WTC11 (cell line): Measurements from ENCODE around the gene CDRT4. TPM values are rescaled to one million over a fixed set of nuclear protein-coding genes. Genes with fewer than 3 reads are reported as not detected.

Experiments used
- ATAC-seq: fragments of 200-7000 bp; cut with Tn5 transposase; 2 replicates; pipeline ENCODE4 v1.10.0; 2021; ENCODE audit warnings: mild to moderate bottlenecking, moderate library complexity
- CTCF ChIA-PET: fragments of 300-600 bp; sonication (Branson Sonifier 250); formaldehyde crosslinking; loops from one replicate; lab custom pipeline; 2021; ENCODE audit warnings: antibody characterized with exemption; lab: Charles Lee
- POLR2A ChIA-PET: fragments of 350-600 bp; sonication (Branson Sonifier 250); formaldehyde crosslinking; loops from one replicate; lab custom pipeline; 2021; ENCODE audit warnings: antibody characterized with exemption; lab: Charles Lee
- DNase-seq: peaks from one replicate; pipeline ENCODE4 v3.0.0; 2021; ENCODE audit warnings: low spot score
- H3K27ac Mint-ChIP-seq: 2 replicates; pipeline ENCODE4 v1.8.0; 2021; ENCODE audit warnings: mixed read lengths
- H3K27me3 Mint-ChIP-seq: 2 replicates; pipeline ENCODE4 v1.8.0; 2021; ENCODE audit warnings: low read depth, mild to moderate bottlenecking, moderate library complexity, mixed read lengths
- H3K36me3 Mint-ChIP-seq: 2 replicates; pipeline ENCODE4 v1.8.0; 2021; ENCODE audit warnings: mixed read lengths
- H3K4me1 Mint-ChIP-seq: 2 replicates; pipeline ENCODE4 v1.8.0; 2022; ENCODE audit warnings: mixed read lengths
- H3K4me3 Mint-ChIP-seq: 2 replicates; pipeline ENCODE4 v1.8.0; 2021; ENCODE audit warnings: mild to moderate bottlenecking, moderate library complexity, mixed read lengths
- H3K9me3 Mint-ChIP-seq: 2 replicates; pipeline ENCODE4 v1.8.0; 2021; ENCODE audit warnings: mixed read lengths
- HMGA2 ChIP-seq: fragments of 250-450 bp; sonication (Bioruptor Pico); IDR thresholded peaks from 2 replicates; pipeline ENCODE4 v1.4.0; 2021; ENCODE audit warnings: mild to moderate bottlenecking, moderate library complexity
- IRF2 ChIP-seq: sonication (generic); formaldehyde crosslinking; IDR thresholded peaks from 2 replicates; pipeline ENCODE4 v1.8.0; 2022; ENCODE audit warnings: low read depth, missing genetic modification reagents, borderline replicate concordance
- KAT7 ChIP-seq: sonication (generic); formaldehyde crosslinking; IDR thresholded peaks from 2 replicates; pipeline ENCODE4 v1.8.1; 2023; ENCODE audit warnings: missing genetic modification reagents, mild to moderate bottlenecking, borderline replicate concordance
- NFE2L1 ChIP-seq: sonication (generic); formaldehyde crosslinking; IDR thresholded peaks from 2 replicates; pipeline ENCODE4 v1.8.1; 2023; ENCODE audit warnings: missing genetic modification reagents
- NR2C2 ChIP-seq: sonication (generic); formaldehyde crosslinking; IDR thresholded peaks from 2 replicates; pipeline ENCODE4 v1.8.0; 2022; ENCODE audit warnings: mild to moderate bottlenecking, missing genetic modification reagents
- OVOL2 ChIP-seq: fragments of 250-450 bp; sonication (Bioruptor Pico); IDR thresholded peaks from 2 replicates; pipeline ENCODE4 v1.9.0; 2021; ENCODE audit warnings: mild to moderate bottlenecking, borderline replicate concordance
- SOX15 ChIP-seq: fragments of 250-450 bp; sonication (Bioruptor Pico); IDR thresholded peaks from 2 replicates; pipeline ENCODE4 v1.9.0; 2021; ENCODE audit warnings: mild to moderate bottlenecking
- TEAD4 ChIP-seq: sonication (generic); formaldehyde crosslinking; IDR thresholded peaks from 2 replicates; pipeline ENCODE4 v1.8.0; 2022; ENCODE audit warnings: mild to moderate bottlenecking, missing genetic modification reagents
- ZNF317 ChIP-seq: sonication (generic); formaldehyde crosslinking; IDR thresholded peaks from 2 replicates; pipeline ENCODE4 v1.8.1; 2023; ENCODE audit warnings: low read depth, mild to moderate bottlenecking, moderate library complexity, missing genetic modification reagents, borderline replicate concordance
- ZNF416 ChIP-seq: fragments of 250-450 bp; sonication (Bioruptor Pico); IDR thresholded peaks from 2 replicates; pipeline ENCODE4 v1.9.0; 2021; ENCODE audit warnings: mild to moderate bottlenecking, inconsistent platforms
- ZNF671 ChIP-seq: fragments of 250-450 bp; sonication (Bioruptor Pico); IDR thresholded peaks from 2 replicates; pipeline ENCODE4 v1.8.0; 2021; ENCODE audit warnings: mild to moderate bottlenecking
- total RNA-seq: library from RNA; stranded (reverse); gene quantifications from 3 replicates; pipeline ENCODE4 v1.2.3, GENCODE V29; 2021
- TF ChIP-seq, protein P1 (sequence below): sonication (generic); formaldehyde crosslinking; IDR thresholded peaks from 2 replicates; pipeline ENCODE4 v1.8.0; 2023; ENCODE audit warnings: mild to moderate bottlenecking, missing genetic modification reagents
- TF ChIP-seq, protein P2 (sequence below): sonication (generic); formaldehyde crosslinking; conservative IDR thresholded peaks from 2 replicates; pipeline ENCODE4 v1.8.1; 2022; ENCODE audit warnings: mild to moderate bottlenecking, missing genetic modification reagents
- TF ChIP-seq, protein P3 (sequence below): sonication (generic); formaldehyde crosslinking; IDR thresholded peaks from 2 replicates; pipeline ENCODE4 v1.8.0; 2022; ENCODE audit warnings: mild to moderate bottlenecking, missing genetic modification reagents
- TF ChIP-seq, protein P4 (sequence below): sonication (generic); formaldehyde crosslinking; IDR thresholded peaks from 2 replicates; pipeline ENCODE4 v1.8.1; 2023; ENCODE audit warnings: mild to moderate bottlenecking, missing genetic modification reagents, moderate library complexity
- TF ChIP-seq, protein P5 (sequence below): sonication (generic); formaldehyde crosslinking; IDR thresholded peaks from 2 replicates; pipeline ENCODE4 v1.8.1; 2023; ENCODE audit warnings: mild to moderate bottlenecking, moderate library complexity, missing genetic modification reagents
- TF ChIP-seq, protein P6 (sequence below): sonication (generic); formaldehyde crosslinking; IDR thresholded peaks from 2 replicates; pipeline ENCODE4 v1.8.1; 2022; ENCODE audit warnings: low read depth, mild to moderate bottlenecking, moderate library complexity, missing genetic modification reagents, borderline replicate concordance
- TF ChIP-seq, protein P7 (sequence below): sonication (generic); formaldehyde crosslinking; IDR thresholded peaks from 2 replicates; pipeline ENCODE4 v1.8.1; 2023; ENCODE audit warnings: mild to moderate bottlenecking, missing genetic modification reagents
- TF ChIP-seq, protein P8 (sequence below): fragments of 250-450 bp; sonication (Bioruptor Pico); conservative IDR thresholded peaks from 2 replicates; pipeline ENCODE4 v1.9.0; 2021; ENCODE audit warnings: mild to moderate bottlenecking

Gene CDRT4
- total RNA-seq, 1 experiment from 2014 or later, result 4.9 TPM

DNA sequence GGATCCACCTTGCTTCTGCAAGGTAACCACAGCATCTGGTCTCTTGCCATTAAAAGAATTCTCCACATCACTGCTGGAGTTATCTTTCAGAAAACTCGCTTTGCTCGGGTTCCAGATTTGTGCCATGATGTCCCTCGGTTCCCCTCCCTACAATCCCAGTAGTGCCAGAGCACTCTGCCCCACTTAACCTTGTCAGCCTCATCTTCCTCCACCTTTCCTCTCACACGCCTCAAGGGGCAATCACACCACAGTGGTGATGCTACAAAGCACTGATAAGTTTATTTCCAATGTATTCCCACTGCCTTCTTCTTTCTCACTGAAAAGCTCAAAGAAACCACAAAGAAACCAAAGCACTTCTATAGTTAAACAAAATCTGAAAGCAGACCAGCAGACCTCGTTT lies 11.4 kb upstream of the CDRT4 start:
- POLR2A ChIA-PET, result no interaction called here
- no peaks in the 10 kb centered on the region for H3K27me3 Mint-ChIP-seq
- H3K36me3 Mint-ChIP-seq, result peaks cover 25% of the 10 kb centered on the region
- DNase-seq (no peak), ATAC-seq (no peak)
- peaks cover 6% of the 10 kb centered on the region for H3K4me1 Mint-ChIP-seq
- CTCF ChIA-PET, result interaction anchor here (0.8 kb wide), 1 partner anchor 24 kb away, joined by 3 read pairs; no protein-coding TSS in a partner anchor
- TF ChIP-seq KAT7, result no peak
- TF ChIP-seq NR2C2 (CRISPR knock-in tag), result no peak
- TF ChIP-seq, protein P1, sequence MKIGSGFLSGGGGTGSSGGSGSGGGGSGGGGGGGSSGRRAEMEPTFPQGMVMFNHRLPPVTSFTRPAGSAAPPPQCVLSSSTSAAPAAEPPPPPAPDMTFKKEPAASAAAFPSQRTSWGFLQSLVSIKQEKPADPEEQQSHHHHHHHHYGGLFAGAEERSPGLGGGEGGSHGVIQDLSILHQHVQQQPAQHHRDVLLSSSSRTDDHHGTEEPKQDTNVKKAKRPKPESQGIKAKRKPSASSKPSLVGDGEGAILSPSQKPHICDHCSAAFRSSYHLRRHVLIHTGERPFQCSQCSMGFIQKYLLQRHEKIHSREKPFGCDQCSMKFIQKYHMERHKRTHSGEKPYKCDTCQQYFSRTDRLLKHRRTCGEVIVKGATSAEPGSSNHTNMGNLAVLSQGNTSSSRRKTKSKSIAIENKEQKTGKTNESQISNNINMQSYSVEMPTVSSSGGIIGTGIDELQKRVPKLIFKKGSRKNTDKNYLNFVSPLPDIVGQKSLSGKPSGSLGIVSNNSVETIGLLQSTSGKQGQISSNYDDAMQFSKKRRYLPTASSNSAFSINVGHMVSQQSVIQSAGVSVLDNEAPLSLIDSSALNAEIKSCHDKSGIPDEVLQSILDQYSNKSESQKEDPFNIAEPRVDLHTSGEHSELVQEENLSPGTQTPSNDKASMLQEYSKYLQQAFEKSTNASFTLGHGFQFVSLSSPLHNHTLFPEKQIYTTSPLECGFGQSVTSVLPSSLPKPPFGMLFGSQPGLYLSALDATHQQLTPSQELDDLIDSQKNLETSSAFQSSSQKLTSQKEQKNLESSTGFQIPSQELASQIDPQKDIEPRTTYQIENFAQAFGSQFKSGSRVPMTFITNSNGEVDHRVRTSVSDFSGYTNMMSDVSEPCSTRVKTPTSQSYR (CRISPR knock-in tag), result no peak
- no peak for TF ChIP-seq IRF2
- TF ChIP-seq, protein P2, sequence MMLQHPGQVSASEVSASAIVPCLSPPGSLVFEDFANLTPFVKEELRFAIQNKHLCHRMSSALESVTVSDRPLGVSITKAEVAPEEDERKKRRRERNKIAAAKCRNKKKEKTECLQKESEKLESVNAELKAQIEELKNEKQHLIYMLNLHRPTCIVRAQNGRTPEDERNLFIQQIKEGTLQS, result no peak
- TF ChIP-seq ZNF416 (CRISPR knock-in tag), result no peak
- no peak for TF ChIP-seq OVOL2 (CRISPR knock-in tag)
- TF ChIP-seq, protein P3, sequence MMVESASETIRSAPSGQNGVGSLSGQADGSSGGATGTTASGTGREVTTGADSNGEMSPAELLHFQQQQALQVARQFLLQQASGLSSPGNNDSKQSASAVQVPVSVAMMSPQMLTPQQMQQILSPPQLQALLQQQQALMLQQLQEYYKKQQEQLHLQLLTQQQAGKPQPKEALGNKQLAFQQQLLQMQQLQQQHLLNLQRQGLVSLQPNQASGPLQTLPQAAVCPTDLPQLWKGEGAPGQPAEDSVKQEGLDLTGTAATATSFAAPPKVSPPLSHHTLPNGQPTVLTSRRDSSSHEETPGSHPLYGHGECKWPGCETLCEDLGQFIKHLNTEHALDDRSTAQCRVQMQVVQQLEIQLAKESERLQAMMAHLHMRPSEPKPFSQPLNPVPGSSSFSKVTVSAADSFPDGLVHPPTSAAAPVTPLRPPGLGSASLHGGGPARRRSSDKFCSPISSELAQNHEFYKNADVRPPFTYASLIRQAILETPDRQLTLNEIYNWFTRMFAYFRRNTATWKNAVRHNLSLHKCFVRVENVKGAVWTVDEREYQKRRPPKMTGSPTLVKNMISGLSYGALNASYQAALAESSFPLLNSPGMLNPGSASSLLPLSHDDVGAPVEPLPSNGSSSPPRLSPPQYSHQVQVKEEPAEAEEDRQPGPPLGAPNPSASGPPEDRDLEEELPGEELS (CRISPR knock-in tag), result no peak
- TF ChIP-seq, all 79 proteins: peak for 0
- Mint-ChIP-seq H3K4me3 (no peak overlapping the region), H3K9me3 (no peaks in the 10 kb centered on the region), H3K27ac (no peak overlapping the region; the same call in 1 of the 2 replicates)

DNA sequence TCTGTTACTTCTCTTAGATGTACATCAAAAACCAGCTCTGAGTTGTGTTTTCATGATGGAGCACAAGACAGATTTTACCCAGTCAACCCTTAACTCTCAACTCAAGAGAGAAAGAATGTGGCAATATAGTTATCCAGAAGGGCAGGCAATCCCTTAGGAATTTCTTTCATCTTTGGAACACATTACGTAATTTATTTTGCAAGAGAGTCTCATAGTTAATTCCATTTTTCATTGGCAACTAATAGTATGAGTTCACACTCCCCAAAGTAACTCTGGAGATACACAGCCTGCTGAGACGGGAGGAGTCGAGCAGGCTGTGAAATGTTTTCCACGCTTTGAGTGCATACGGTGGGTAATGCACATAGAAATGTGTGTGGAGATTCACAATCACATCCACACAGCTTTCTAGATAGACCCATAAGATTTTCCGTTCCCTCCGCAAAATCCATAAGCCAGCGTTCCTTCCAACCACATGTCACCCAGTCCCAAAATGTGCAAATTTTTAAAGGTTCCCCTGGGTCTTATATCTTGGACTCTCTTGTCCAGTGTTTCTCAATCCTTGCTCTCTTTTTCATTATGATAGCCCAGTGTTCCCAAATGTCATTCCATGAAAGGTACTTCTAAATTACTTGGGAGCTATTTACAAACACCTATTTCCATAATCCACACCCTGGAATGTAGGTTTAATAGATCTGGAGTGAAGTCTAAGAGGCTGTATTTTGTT lies 8.4 kb upstream of the CDRT4 start:
- Mint-ChIP-seq H3K4me1 (peaks cover 16% of the 10 kb centered on the region), H3K27me3 (no peaks in the 10 kb centered on the region), H3K9me3 (no peaks in the 10 kb centered on the region), H3K27ac (no peak overlapping the region; the same call in 1 of the 2 replicates), H3K36me3 (peaks cover 22% of the 10 kb centered on the region), H3K4me3 (no peak overlapping the region)
- ATAC-seq (no peak), DNase-seq (no peak)
- POLR2A ChIA-PET, result no interaction called here
- CTCF ChIA-PET, result no interaction called here
- TF ChIP-seq ZNF317 (CRISPR knock-in tag) (no peak), HMGA2 (no peak), ZNF671 (CRISPR knock-in tag) (no peak), TEAD4 (CRISPR knock-in tag) (no peak), NFE2L1 (CRISPR knock-in tag) (no peak), SOX15 (CRISPR knock-in tag) (no peak)
- TF ChIP-seq, protein P4, sequence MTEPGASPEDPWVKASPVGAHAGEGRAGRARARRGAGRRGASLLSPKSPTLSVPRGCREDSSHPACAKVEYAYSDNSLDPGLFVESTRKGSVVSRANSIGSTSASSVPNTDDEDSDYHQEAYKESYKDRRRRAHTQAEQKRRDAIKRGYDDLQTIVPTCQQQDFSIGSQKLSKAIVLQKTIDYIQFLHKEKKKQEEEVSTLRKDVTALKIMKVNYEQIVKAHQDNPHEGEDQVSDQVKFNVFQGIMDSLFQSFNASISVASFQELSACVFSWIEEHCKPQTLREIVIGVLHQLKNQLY (CRISPR knock-in tag), result no peak
- TF ChIP-seq, protein P5, sequence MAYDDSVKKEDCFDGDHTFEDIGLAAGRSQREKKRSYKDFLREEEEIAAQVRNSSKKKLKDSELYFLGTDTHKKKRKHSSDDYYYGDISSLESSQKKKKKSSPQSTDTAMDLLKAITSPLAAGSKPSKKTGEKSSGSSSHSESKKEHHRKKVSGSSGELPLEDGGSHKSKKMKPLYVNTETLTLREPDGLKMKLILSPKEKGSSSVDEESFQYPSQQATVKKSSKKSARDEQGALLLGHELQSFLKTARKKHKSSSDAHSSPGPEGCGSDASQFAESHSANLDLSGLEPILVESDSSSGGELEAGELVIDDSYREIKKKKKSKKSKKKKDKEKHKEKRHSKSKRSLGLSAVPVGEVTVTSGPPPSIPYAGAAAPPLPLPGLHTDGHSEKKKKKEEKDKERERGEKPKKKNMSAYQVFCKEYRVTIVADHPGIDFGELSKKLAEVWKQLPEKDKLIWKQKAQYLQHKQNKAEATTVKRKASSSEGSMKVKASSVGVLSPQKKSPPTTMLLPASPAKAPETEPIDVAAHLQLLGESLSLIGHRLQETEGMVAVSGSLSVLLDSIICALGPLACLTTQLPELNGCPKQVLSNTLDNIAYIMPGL (CRISPR knock-in tag), result no peak
- TF ChIP-seq, protein P6, sequence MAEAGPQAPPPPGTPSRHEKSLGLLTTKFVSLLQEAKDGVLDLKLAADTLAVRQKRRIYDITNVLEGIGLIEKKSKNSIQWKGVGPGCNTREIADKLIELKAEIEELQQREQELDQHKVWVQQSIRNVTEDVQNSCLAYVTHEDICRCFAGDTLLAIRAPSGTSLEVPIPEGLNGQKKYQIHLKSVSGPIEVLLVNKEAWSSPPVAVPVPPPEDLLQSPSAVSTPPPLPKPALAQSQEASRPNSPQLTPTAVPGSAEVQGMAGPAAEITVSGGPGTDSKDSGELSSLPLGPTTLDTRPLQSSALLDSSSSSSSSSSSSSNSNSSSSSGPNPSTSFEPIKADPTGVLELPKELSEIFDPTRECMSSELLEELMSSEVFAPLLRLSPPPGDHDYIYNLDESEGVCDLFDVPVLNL (CRISPR knock-in tag), result no peak
- TF ChIP-seq, protein P7, sequence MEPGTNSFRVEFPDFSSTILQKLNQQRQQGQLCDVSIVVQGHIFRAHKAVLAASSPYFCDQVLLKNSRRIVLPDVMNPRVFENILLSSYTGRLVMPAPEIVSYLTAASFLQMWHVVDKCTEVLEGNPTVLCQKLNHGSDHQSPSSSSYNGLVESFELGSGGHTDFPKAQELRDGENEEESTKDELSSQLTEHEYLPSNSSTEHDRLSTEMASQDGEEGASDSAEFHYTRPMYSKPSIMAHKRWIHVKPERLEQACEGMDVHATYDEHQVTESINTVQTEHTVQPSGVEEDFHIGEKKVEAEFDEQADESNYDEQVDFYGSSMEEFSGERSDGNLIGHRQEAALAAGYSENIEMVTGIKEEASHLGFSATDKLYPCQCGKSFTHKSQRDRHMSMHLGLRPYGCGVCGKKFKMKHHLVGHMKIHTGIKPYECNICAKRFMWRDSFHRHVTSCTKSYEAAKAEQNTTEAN, result no peak
- TF ChIP-seq, protein P8, sequence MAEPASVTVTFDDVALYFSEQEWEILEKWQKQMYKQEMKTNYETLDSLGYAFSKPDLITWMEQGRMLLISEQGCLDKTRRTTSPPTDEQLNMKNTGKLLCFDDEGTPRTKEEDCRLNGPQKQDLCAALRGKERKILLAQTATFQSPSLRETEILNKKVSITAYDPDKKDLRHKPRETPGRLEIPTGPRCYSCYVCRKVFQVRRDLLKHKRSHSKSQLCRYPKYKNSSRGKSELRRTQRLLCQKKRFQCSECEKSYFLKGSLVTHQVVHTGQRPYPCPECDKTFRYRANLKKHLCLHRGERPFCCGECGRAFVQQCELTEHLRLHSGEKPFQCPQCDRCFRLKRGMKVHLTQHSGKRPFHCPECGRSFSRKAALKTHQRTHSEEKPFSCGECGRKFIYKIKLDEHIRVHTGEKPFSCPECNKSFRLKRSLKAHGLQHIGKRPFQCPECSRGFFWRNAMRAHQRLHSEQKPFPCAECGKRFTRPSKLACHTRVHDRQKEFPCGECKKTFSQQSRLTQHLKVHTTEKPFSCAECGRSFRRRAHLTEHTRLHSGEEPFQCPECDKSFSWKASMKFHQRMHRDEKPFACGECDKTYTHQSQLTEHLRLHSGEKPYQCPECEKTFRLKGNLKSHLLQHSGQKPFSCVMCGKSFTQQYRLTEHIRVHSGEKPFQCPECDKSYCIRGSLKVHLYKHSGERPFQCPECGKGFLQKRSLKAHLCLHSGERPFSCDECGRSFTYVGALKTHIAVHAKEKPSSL (CRISPR knock-in tag), result no peak
